Activated CD8-positive, alpha-beta memory T cell treated with anti-CD3 and anti-CD28 coated beads, Interleukin-2, amount 50 U/mL, for 24 hours (primary cell): ENCODE results near the gene UNC93B1.

Source experiments
- DNase-seq: peaks from one replicate; pipeline ENCODE4 v3.0.0-alpha.2; 2020; ENCODE audit errors: extremely low read depth

UNC93B1 gene

GRCh38 chr11:68003846-68004550 is at the start of gene UNC93B1:
TSS of gene UNC93B1 (minus strand) at chr11:68004097. CDS start at chr11:68004043, 54 bp downstream.
- peak; percentile 39 for DNase-seq

- no peak for DNase-seq
These were observed 49.2 kb upstream of the UNC93B1 start for GRCh38 chr11:68053117-68053516.

- no peak for DNase-seq
These were observed 48.4 kb upstream of the UNC93B1 start for GRCh38 chr11:68052137-68052873.

DNA sequence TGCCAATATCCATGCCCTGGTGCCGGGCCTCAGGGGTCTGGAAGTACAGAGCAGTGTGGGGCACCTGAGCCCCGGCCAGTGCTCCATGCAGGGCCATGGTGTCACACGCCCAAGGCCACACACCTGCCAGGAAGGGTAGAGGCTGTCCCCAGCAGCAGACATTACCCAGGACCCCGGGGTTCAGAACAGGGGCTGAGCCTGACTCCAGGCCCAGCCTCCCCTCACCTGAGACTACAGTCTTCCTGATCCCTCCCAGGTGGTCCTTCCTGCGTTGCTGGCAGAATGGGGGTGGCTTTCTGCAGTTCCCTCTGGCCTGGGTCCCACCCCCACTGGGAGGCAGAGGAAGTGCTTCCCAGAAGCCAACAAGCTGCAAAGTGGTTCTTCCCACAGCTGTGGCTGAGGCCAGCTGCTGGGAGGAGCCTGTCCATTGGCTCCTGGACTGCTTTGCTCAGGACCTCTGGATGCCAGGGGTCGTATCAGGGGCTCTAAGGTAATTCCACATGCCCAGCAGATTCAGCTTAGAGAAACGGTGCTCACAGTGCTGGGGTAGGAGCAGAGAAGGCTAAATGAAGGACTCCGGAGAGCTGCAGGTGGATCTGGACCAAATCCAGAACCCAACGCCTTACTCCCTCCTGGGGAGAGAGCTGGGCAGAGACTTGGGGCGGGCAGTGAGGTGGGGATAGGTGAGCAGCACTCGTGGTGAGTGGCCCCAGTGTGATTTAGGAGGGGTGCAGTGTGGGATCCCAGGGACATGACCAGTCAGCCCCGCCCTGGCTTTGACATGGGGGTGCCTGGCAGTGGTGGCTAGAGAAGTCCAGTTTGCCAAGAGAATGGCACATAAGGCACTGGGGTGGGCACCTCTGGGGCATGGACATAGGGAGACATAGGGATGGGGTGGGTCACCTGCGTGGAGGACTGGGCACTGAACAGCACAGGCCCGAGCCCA is 47.6 kb upstream of the UNC93B1 start:
- DNase-seq = no peak

GRCh38 chr11:68050371-68050841 is 46.5 kb upstream of the UNC93B1 start:
- no peak for DNase-seq

GRCh38 chr11:68049509-68050370 is 45.8 kb upstream of the UNC93B1 start:
- no peak for DNase-seq

GRCh38 chr11:68048681-68049508 is 45.0 kb upstream of the UNC93B1 start:
- DNase-seq = no peak

DNA sequence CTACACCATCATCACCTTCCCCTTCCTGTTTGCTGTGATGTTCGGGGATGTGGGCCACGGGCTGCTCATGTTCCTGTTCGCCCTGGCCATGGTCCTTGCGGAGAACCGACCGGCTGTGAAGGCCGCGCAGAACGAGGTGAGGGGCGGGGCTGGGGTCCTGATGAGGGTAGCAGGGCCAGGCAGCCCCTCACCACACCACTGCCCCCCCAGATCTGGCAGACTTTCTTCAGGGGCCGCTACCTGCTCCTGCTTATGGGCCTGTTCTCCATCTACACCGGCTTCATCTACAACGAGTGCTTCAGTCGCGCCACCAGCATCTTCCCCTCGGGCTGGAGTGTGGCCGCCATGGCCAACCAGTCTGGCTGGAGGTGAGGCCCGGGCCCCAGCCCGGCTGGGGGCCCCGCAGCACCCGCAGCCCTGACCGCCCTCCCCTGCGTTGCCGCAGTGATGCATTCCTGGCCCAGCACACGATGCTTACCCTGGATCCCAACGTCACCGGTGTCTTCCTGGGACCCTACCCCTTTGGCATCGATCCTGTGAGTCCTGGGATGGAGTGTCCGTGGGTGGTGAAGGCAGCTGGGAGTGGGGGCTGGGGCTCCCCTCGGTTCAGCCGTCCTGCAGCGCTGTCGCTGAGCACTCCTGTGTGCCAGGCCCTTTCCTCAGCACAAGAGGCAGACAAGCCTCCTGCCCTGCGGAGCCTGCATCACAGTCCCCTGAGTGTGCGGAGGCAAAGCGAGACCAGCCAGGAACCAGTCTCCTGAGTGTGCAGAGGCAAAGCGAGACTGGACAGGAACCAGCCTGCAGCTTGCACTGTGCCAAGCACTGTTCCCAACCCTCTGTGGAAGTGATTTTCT is 43.8 kb upstream of the UNC93B1 start:
- no peak for DNase-seq

DNA sequence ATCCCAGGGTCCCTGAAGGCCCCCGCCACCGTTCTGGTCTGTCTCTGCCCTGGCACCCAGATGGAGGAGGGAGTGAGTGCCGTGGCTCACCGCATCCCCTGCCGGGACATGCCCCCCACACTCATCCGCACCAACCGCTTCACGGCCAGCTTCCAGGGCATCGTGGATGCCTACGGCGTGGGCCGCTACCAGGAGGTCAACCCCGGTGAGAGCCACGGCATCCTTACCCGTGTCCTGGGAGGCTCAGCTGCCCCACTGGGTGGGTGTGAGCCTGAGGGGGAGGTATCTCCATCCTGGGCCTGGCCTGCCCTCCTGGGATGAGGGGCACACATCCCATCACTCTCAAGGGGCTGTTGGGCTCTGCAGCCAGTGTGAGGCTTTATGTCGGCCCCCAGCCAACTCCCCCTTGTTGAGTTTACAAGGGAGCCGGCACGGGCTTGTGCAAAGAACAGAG is 41.0 kb upstream of the UNC93B1 start:
- DNase-seq = no peak

GRCh38 chr11:68044145-68044813 is 40.4 kb upstream of the UNC93B1 start:
- DNase-seq = no peak

DNA sequence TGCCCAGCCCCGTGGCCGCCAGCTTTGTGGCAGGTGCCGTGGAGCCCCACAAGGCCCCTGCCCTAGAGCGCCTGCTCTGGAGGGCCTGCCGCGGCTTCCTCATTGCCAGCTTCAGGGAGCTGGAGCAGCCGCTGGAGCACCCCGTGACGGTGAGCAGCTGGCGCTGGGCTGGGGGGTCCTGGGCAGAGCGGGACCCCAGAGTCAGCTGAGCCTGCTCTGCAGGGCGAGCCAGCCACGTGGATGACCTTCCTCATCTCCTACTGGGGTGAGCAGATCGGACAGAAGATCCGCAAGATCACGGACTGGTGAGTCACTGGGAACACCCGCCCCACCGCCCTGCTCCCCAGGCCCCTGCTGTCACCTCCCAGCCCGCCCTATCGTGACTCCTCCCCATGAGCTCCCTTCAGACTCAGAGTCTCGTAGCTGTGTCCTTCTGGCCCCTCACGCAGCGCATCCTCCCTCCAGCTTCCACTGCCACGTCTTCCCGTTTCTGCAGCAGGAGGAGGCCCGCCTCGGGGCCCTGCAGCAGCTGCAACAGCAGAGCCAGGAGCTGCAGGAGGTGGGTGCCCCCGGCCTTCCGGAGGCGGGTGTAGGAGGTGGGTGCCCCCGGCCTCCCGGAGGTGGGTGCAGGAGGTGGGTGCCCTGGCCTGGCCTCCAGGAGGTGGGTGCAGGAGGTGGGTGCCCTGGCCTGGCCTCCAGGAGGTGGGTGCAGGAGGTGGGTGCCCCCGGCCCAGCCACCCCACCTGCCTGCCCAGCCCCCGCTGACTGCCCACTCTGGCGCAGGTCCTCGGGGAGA is 39.6 kb upstream of the UNC93B1 start:
- no peak for DNase-seq

- no peak for DNase-seq
These were observed 39.1 kb upstream of the UNC93B1 start for GRCh38 chr11:68043029-68043348.

DNA sequence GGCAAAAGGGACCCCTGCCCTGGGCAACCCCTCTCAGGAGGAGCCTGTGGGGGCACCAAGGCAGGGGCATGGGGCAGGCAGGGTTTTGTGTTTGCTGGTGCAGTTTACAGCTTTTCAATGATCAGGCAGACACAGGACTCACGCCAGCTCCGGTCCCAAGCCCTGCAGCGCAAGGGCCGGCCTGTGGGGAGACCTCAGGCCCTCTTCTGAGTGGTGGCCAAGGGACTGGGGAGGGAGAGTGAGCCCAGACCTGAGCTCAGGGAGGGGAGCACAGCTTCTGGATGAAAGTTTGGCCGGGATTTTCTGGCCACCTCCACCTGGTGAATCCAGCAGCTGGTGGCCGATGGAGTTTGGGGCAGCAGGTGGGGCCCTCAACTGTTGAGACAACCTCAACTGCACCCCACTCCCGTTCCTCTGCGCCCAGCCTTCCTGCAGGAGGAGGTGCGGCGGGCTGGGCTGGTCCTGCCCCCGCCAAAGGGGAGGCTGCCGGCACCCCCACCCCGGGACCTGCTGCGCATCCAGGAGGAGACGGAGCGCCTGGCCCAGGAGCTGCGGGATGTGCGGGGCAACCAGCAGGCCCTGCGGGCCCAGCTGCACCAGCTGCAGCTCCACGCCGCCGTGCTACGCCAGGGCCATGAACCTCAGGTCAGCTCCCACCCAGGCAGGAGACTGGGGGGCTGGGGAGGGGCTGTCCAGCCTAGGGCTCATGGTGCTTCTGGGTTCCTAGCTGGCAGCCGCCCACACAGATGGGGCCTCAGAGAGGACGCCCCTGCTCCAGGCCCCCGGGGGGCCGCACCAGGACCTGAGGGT is 38.5 kb upstream of the UNC93B1 start:
- DNase-seq = no peak

- DNase-seq = no peak
These were observed 37.8 kb upstream of the UNC93B1 start for GRCh38 chr11:68041617-68042218.

DNA sequence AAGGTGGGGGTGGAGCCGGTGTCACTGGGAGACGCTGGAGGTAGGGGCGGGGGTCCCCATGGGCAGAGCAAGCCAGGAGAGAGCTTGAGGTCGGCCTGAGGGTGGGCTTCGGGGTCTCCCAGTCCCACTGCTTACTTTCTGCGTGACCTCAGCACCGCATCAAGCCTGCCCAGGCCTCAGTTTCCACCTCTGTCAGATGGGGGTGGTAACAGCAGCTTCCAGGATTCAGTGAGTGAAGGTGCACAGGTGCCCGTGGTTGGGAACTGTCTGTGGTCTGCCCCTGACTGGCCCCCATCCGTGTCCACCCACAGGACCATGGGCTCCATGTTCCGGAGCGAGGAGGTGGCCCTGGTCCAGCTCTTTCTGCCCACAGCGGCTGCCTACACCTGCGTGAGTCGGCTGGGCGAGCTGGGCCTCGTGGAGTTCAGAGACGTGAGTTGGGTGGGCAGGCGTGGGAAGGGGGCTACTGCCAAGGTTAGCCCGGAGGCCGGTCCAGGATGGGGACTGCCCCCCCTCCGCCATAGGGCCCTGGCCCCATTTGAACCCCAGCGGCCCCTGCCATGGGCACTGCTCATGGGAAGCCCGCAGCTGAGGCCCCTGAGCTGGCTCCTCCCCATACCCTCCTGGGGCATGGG is 37.2 kb upstream of the UNC93B1 start:
- DNase-seq = no peak
